Measurements from ENCODE around the gene EEF2KMT.
"Not testable (repeated sequence)": the region's sequence is repeated elsewhere in the genome, so short reads cannot be mapped to it uniquely, and the experiment has no call there.

Gene EEF2KMT, protein sequence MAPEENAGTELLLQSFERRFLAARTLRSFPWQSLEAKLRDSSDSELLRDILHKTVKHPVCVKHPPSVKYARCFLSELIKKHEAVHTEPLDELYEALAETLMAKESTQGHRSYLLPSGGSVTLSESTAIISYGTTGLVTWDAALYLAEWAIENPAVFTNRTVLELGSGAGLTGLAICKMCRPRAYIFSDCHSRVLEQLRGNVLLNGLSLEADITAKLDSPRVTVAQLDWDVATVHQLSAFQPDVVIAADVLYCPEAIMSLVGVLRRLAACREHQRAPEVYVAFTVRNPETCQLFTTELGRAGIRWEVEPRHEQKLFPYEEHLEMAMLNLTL

DNA sequence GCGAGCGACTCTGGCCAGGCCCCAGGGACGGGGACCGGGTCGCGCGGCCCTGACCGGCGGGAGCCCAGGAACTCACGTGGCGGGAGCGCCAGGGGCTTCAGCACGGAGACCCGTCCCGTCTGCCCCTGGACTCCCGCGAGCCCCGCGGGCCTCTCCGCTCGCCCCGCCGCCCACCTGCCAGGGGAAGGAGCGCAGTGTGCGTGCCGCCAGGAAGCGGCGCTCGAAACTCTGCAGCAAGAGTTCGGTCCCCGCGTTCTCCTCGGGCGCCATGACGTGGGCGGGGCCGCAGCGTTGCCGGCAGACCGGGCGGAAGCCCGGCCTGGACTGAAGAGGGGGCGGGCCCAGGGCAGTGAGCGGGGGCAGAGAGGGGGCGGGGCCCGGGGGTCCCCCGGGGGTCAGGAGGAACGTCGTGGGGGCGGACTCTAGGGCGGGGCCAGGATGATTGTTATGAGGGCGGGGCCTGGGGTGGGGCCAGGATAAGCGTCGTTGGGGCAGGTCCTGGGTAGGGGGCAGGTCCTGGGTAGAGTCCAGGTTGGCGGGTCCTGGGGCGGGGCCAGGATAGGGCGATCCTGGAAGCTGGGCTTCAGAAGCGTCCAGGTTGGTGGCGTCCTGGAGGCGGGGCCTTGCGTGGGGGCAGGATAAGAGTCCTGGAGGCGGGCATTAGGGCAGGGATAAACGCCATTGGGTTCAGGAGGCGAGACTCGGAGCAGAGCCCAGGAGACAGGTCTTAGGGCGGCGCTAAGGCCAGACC, at the start of gene EEF2KMT:
EEF2KMT (minus strand) TSS at position 326 of the 751 bp plus-strand sequence; CDS start at position 270, 56 bp downstream.
- in situ Hi-C loops (cut with MboI; ENCODE audit: low sequenced_read_pairs), result not testable (repeated sequence)

DNA sequence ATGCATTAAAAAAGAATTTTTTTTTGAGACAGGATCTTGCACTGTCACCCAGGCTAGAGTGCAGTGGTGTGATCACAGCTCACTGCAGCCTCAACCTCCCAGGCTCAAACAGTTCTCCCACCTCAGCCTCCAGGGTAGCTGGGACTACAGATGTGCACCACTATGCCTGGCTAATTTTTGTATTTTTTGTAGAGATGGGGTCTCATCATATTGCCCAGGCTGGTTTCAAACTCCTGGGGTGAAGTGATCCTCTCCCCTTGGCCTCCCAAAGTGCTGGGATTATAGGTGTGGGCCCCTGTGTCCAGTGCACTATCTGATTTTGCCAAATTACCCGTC, 47.0 kb upstream of the EEF2KMT start:
- in situ Hi-C loops (cut with MboI; ENCODE audit: low sequenced_read_pairs), result not testable (repeated sequence)

DNA sequence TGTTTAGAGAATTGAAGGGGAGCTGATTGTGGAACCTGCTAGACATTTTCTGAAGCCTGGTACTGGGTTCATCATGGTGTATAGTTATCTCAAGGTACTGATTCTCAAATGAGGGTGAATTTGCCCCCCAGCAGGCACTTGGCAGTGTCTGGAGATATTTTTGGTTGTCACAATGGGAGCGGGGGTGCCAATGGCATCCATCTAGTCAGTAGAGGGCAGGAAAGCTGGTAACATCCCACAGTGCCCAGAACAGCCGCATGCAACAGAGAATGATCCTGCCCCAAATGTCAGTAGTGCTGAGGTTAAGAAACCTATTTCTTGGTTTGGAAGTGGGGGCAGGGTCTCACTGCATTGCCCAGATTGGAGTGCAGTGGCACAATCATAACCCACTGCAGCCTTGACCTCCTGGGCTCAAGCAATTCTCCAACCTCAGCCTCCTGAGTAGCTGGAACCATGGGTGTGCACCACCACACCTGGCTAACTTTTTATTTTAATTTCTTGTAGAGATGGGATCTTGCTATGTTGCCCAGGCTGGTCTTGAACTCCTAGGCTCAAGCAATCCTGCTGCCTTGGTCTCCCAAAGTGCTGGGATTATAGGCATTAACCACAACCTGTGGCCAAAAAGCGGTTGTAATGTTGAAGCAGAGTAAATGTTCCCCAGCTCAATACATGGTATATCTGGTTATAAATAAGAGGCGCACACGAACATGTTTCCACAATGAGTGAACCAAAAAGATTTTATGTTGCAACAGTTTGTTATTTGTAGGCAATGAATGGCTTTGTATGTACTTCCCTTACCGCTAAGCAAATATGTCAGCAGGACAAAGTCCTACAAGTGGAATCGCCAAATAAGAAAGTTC, 46.4 kb upstream of the EEF2KMT start:
- in situ Hi-C loops (cut with MboI; ENCODE audit: low sequenced_read_pairs), result no loop called here

DNA sequence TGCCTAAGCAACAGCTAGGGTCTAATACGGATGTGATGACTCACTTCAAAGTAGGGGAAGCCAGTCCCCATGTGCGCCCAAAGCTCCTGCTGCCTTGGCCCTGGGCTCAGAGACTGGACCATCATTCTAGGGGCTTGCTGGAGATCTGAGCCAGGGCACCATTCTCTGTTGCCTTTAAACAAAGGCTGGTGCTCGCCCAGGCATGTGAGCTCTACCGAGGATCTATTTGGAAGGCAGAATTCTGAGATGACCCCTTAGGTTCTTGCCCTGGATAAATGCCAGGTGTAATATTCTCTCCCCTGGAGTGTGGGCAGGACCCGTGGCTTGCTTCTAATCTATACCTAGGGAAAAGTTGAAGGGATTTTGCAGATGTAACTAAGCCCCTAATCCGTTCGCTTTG, 42.6 kb upstream of the EEF2KMT start:
- in situ Hi-C loops (cut with MboI; ENCODE audit: low sequenced_read_pairs), result not testable (repeated sequence)

DNA sequence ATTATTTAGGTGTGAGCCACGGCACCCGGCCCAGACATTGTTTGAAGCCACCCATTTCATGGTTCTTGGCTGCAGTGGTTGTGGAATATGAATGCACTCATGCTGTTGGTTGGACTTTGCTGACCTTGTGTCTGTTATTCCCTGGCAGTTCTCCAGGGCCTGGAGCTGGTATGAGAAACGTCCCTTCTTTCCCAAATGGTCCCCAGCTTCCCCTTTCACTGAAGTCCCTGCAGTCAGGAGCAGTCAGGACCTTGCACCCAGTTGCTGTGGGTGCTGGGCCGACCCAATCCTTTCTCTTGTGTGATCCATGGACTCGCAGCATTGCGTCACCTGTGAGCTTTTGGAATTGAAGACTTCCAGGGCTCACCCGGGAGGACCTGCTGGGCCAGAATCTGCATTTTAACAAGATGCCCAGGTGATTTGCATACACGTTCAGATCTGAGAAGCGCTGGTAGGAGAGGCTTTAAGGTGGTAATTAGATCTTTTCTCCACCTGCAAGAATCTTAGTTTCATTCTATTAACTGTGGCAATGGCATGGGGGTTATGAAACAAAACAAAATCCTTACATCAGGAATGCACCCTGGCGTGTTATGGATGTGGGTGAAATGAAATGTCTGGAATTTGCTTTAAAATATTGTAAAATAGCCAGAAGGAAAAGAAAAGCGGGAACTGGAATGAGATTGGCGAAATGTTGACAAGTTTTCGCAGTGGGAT, 37.3 kb upstream of the EEF2KMT start:
- in situ Hi-C loops (cut with MboI; ENCODE audit: low sequenced_read_pairs), result not testable (repeated sequence)

DNA sequence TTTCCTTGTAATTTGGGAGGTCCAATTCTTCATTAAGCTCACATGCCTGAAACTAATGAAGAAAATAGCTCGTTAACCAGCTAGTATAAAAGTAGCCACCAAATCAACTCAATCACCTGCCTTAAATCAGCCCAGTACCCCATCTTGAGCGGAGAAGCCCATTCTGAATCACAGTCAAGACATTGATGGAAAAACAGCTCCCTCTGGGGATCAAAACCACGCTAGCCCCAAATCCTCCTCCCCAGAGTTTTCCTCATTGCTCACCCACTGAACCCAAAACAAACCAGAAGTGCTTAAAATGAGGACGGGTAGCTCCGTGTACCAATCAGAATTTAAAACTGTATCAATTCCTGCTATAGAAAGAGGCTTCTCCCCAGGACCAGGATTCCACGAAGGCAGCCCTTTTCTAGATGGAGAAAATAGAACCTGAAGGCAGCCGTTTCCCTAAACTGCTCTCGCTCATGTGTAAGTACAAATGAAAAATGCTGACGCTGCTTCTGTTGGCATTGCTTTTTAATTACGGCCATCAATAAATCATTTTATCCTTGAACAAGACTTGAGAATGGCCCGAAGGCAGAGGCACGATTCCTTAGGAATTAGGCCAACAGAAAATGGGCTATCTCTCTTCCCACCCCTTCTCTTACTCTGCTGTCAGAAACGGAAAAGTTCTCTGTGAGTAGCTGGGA, 35.5 kb upstream of the EEF2KMT start:
- in situ Hi-C loops (cut with MboI; ENCODE audit: low sequenced_read_pairs), result not testable (repeated sequence)

DNA sequence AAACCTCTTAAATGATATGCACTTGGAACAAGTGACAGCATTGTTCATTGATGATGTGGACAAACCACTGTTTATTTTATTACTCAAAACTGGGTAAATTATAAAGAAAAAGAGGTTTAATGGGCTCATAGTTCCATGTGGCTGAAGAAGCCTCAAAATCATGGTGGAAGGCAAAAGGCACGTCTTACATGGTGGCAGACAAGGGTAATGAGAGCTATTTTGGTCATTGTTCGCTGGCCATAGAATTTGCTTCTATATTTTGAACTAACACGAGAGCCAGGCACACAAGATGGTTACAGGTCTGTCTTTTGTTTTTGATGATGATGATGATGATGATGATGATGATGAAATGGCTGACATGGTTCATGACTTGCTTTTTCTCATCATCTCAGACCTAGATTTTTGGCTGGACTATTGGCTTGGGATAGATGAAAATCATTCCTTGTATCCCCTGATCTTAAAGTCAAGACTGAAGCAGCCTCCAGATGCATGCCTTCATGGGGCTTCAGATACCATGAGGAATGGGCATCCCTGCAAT, 33.9 kb upstream of the EEF2KMT start:
- in situ Hi-C loops (cut with MboI; ENCODE audit: low sequenced_read_pairs), result not testable (repeated sequence)

DNA sequence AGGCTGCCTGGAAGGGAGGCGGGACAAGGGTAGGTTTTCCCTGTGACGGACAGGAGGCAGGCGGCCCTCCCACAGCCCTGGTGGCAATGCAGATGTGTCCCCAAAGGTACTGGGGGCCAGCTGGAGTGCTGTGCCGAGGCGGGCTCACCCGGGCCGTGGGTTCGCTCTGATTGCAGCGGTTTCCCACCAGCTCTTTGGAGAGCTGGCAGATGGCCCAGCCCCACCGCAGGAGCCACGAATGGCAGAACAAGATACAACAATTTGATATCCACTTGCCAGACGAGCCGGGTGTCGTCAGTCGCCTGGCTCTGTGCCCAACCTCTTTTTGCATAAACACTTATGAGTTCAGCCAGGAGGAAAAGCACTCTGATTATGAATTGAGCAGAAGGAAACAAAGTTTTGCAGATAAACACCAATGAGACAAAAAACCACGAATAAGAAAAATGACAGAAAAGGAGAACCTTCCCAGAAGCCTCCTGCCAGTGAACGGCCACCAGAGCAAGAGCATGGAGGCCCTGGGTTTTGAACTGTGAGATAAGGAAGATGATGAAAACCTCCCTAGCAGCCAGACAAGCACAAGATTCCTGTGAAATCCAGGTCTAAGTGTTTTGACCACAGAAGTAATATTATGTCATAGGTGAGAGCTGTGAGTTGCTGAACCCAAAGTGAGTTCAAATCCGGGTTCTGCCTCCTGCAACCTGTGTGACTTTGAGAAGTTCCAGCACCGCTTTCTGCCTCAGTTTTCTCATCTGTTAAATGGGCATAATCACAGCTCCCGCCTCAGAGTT, 19.9 kb upstream of the EEF2KMT start:
- in situ Hi-C loops (cut with MboI; ENCODE audit: low sequenced_read_pairs), result not testable (repeated sequence)

DNA sequence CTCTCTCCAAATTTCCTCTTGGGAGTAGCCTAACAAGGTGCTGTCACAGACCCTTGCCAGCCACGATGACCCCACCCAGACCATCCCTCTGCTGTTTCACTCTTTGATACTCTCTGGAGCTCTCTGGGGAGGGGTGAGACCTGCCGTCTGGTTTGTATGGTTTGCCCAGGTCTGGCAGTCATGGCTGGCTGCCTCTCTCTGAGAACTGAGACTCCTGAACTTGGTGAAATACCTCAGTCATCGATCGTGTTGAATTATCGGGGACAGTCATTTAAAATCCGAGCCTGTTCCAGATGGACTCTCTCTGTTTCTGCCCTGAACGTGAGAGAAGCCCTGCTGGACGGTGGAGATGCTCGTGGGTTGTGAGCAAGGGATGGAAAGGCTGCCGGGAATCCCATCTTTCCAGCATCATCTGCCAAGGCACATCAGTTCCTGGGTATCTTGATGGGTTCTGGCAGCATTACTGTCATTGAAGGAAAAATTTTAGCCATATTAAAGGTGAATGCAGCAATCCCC, 19.2 kb upstream of the EEF2KMT start:
- in situ Hi-C loops (cut with MboI; ENCODE audit: low sequenced_read_pairs), result not testable (repeated sequence)

DNA sequence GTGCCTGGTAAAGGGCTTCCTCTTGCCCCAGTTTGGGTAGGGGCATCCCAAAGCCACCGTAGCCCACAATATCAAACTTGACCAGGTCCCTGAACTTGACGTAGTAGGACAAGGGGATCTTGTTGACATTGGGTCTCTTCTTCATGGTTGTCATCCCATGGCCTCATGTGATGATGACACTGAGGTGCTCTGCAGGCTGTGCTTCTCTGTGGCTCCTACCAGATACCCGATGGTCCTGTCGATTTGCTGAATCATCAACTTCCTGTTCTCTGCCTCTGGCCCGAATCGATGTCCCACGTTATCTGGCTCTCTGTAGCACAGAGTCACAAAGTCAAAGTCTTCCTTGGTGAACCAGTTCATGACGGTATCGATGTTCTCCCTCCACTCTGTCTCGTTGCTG, 13.3 kb upstream of the EEF2KMT start:
- in situ Hi-C loops (cut with MboI; ENCODE audit: low sequenced_read_pairs), result not testable (repeated sequence)

DNA sequence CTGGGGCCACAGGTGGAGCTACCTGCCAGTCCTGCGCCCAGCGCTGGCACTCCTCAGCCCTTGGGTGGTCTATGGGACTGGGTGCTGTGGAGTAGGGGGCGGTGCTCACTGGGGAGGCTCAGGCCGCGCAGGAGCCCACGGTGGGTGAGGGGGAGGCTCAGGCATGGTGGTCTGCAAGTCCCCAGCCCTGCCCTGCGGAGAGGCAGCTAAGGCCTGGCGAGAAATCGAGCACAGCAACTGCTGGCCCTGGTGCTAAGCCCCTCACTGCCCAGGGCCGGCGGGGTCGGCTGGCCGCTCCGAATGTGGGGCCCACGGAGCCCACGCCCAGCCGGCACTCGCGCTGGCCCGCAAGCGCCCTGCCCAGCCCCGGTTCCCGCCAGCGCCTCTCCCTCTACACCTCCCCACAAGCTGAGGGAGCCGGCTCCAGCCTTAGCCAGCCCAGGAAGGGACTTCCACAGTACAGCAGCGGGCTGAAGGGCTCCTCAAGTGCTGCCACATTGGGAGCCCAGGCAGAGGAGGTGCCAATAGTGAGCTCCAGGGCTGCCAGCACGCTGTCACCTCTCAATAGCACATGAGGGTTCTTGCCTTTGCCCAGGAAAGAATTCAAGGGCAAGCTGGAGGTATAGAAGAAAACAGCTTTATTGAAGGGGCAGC, 11.0 kb upstream of the EEF2KMT start:
- in situ Hi-C loops (cut with MboI; ENCODE audit: low sequenced_read_pairs), result no loop called here

DNA sequence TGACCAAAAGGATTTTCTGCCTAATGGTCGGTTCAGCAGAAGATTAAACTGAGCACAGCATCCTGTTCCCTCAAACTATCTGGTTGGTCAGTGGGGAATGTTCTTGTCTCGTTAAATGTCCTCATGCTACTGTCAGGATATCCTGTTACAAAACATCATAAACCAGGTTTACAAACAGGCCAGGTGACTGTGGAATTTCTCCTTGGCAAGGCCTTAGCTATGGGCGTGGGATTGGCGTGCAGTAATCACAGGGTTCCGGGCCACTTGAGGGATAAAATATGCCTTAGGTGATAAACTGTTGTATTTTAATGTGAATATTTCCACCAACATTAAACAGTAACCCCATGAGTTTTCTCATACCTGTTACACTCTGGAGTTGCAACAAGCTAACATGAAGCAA, 7.4 kb upstream of the EEF2KMT start:
- in situ Hi-C loops (cut with MboI; ENCODE audit: low sequenced_read_pairs), result not testable (repeated sequence)

DNA sequence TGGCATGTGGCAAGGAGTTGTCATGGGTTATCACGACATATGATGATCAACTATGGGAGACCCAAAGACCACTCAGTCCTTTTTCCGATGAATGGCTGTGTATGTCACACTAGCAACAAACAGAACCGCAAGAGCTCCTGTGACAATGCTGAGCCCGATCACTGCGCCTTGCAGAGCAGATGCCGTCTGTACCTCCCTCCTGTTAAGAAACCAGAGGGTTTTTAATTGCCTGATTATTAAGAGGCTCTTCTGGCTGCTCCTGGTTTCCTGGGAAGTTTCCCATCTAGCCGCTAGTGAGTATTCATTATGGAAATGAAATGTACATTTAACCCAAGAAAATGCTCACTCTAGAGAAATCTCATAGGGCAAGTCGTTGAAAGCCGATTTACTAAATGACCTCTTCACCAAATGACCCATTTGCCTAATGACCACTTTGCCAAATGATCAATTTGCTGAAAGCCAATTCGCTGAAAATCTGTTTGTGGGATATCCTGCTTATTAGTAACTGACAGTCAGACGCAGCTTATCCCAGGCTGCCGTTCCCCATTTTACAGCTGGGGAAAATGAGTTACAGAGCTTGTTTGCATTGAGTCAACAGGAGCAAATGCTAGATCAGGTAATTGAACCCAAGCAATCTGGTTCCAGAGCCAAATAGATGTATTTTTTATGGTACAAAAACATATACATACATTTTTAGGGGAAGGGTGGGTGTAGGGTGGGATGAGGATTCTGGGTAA, 5.9 kb upstream of the EEF2KMT start:
- in situ Hi-C loops (cut with MboI; ENCODE audit: low sequenced_read_pairs), result not testable (repeated sequence)

DNA sequence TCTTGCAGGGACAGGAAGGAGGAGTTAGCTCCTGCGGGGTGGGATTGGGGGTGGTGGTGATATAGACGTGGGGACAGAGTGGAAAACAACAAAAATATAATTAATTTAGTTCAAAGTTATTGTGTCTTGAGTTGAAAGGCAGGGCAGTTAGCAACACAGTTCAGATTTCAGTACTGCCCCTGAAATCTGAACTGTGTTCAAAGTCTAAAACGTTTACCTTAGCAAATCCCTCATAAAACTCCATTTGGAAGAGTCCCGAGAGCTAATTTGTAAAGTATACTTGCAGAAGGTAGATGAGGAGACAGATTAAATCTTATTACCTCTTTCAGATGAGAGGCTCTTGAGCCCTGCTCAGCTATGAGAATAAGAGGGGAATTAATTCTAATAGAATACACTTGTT, 1.6 kb upstream of the EEF2KMT start:
- in situ Hi-C loops (cut with MboI; ENCODE audit: low sequenced_read_pairs), result not testable (repeated sequence)

DNA sequence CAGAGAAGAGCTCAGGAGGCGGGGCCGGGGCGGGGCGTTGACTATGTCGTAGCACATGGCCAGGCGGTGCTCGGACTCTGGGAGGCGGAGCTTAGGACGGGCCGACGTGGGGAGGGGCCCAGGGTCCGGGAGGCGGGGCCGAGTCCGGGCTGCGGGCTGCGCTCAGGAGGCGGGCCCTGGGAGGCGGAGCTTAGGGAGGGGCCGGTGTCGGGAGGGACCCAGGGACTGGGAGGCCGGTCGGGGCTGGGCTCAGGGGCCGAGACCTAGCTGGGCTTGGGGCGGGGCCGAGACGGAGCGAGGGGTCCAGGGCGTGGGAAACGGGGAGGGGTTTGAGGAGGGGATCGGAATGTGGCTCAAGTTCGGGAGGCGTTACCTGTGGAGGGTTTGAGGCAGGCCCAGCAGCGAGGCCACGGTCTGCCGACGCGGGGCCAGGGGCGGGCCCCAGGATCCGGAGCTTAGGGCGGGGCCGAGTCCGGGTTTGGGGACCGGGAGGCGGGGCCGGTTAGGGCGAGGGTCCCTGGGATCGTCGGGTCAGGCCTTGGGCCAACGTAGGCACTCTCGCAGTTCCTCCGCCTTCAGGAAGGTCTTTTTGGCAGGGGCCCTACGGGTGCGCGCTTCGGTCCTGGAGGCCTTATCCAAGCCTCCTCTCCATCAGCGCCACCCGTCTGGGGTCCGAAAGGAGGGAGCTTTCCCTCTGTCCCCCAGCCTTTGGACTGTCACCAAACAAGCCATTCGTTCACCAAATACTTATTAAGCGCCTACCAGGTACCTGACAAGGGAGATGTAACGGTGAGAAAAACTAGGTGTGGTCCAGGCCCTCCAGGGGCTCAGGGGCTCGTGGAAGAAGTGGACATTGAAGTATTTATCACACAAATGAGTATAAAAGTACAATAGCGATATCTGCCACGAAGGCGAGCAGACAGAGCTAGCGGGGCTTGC, 895 bp upstream of the EEF2KMT start:
- in situ Hi-C loops (cut with MboI; ENCODE audit: low sequenced_read_pairs), result not testable (repeated sequence)

DNA sequence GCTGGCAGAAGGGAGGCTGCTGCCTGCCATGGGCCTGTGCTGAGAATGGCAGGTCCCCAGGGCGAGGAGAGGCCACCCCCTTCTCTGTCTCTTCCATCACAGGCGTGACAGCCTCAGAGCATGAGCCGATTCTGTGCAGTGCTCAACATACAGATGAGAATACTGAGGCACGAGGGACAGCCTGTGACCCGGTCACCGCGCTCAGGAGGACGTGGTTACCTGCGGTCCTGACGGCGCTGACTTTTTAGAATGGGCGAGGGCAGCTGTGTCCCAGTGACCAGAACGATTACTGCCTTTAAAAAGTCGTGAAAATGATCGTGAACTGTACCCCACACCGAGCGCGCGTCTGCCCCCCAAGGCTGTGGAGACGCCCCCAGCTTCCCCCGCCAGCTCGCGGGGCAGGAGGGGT, 530 bp downstream of the EEF2KMT start:
- in situ Hi-C loops (cut with MboI; ENCODE audit: low sequenced_read_pairs), result not testable (repeated sequence)
